NCI-H1436 treated with DMSO at 0.1 percent for 48 hours (cell line): ENCODE data around the gene GIPC1.

Experiments
- DNase-seq: peaks from one replicate; lab custom pipeline; 2025; lab: John Stamatoyannopoulos, UW

The GIPC1 gene

GRCh38 chr19:14434543-14435319, 61.2 kb downstream of the GIPC1 start:
- no peak for DNase-seq

- DNase-seq: no peak
Measured at GRCh38 chr19:14433554-14434501, 62.1 kb downstream of the GIPC1 start.

- DNase-seq: no peak
Measured at GRCh38 chr19:14432791-14433553, 63.0 kb downstream of the GIPC1 start, which contains the start of gene PKN1. Gene PKN1, plus strand, starts transcription at chr19:14433306. Its CDS starts 216 bp downstream, at chr19:14433522.

- DNase-seq: no peak
Measured at GRCh38 chr19:14430712-14431111, 65.2 kb downstream of the GIPC1 start.

GRCh38 chr19:14428882-14429416, 67.0 kb downstream of the GIPC1 start:
- DNase-seq: no peak
